GM19193 (cell line): Measurements from ENCODE around the gene UBE2V1.

Experiments used
- POLR2A ChIP-seq: IDR thresholded peaks from 4 replicates; pipeline ENCODE4 v1.6.1; 2011; ENCODE audit not compliant: insufficient read depth, insufficient read length; ENCODE audit errors: extremely low read depth

Gene UBE2V1

DNA sequence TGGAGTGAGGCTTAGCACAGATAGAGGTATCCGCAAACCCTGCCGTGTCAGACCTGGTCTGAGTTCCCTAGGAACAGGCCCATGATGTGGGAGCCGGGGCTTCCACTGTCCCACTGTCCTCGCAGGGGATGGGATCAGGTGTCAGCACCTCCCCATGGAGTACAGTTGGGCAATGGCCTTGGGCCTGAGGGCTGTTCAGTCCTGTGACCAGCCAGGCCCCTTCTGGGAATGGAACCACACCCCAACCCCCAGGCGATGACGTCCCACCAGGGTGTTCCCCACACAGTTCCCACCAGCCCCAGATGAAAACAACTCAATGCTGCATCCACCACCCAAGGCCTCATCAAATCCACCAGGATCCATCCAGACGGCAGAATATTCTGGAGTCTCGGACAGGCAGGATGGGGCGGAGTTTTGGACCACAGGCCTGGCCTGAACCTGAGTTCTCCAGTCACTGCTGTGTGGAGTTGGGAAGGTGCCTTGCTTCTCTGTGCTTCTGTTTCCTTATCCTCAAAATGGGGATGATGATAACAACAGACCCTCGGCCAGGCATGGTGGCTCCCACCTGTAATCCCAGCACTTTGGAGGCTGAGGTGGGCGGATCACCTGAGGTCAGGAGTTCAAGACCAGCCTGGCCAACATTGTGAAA, 62.2 kb downstream of the UBE2V1 start:
- TF ChIP-seq POLR2A: no peak

DNA sequence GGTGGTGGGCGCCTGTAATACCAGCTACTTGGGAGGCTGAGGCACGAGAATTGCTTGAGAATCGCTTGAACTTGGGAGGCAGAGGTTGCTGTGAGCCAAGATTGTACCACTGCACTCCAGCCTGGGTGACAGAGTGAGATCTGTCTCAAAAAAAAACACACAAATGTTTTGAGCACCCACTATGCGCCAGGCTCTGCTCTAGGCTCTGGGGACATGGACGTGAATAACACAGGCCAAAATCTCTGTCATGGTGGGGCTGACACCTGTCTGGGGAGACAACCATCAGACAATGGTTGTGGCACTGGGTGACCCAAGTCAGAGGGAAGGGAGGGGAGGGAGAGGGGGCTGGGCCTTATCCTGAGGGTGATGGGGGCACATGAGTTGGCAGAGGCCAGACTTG, 62.7 kb downstream of the UBE2V1 start:
- no peak for TF ChIP-seq POLR2A

DNA sequence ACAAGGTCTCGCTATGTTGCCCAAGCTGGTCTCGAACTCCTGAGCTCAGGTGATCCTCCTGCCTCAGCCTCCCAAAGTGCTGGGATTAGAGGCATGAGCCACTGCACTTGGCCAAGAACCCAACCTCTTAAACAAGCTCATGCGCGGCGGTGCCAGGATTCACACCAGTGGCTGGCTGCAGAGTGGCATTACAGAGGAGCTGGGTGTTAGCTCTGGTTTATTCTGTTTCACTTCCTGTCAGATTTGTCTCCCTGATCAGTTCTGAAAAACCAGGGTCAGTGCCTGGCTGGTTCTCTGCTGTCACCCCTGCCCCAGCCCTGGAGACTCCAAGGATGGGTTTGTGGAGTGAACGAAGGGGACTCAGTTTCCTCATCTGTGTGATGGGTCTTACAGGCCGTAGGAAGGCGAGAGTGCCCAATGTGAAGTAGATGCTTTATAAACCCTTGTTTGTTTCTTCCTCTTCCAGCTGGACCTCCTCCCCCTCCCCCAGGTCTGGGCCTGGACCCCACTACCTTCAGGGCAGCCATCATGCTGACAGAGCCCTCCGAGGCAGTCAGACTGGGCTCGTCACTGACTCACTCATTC, 63.4 kb downstream of the UBE2V1 start:
- no peak for TF ChIP-seq POLR2A

DNA sequence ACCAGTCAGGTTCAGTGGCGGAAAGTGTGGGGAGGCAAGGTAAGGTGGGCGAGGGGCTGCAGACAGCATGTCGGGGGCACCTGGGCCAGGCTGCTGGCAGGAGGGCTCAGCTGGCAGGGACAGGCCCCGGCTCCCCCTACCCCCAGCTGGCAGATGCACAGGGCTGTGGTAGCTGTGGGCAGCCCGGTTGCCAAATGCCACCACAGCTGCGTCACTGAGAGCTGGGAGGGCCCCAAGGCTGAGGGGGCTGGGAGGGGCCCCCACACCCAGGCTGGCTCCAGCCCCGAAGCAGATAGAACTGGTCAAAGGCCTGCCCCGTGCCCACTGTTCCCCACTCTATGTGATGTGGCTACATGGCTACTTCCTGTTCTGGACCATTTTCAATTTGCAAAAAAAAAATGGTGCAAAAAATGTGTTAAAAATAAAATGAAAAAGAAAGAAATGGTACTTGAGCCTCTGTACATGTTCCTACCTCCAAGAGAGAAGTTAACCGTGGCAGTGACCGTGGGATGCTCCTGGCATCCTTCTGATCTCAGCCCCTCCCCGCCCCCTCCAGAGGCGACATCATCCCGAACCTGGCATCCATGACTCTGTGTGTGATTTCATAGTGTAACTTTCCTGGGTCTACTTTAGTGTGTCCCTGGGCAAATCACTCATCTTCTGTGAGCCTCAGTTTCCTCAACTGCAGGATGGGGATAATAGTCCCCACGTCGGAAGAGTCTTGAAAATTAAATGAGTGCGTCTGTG, 64.4 kb downstream of the UBE2V1 start:
- TF ChIP-seq POLR2A: no peak

DNA sequence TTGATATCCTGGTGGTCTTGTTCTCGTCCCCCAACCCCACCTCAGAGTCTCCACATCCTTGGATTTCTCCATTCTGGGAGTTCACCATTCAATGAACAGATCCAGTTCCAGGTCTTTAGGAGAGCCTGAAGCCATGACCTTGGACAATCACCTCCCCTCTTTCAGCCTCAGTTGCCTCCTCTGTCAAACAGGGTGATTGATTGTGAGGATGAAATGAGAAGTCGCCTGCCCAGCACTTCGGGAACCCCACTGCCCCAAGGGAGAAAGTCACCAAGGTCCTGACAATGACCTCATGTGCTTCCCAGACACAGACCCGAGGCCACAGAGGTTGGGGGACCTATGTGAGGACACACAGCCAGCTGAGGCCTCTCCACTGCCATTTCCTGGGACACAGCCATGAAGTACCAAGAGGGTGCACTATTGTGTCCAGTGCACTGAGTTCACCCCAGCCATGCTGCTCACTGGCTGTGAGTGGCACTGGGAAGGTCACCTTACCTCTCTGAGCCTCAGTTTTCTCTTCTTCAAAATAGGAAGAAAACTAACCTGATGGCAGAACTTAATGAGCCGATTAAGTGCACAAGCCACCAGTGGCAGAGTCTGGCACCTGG, 68.5 kb downstream of the UBE2V1 start:
- no peak for TF ChIP-seq POLR2A

DNA sequence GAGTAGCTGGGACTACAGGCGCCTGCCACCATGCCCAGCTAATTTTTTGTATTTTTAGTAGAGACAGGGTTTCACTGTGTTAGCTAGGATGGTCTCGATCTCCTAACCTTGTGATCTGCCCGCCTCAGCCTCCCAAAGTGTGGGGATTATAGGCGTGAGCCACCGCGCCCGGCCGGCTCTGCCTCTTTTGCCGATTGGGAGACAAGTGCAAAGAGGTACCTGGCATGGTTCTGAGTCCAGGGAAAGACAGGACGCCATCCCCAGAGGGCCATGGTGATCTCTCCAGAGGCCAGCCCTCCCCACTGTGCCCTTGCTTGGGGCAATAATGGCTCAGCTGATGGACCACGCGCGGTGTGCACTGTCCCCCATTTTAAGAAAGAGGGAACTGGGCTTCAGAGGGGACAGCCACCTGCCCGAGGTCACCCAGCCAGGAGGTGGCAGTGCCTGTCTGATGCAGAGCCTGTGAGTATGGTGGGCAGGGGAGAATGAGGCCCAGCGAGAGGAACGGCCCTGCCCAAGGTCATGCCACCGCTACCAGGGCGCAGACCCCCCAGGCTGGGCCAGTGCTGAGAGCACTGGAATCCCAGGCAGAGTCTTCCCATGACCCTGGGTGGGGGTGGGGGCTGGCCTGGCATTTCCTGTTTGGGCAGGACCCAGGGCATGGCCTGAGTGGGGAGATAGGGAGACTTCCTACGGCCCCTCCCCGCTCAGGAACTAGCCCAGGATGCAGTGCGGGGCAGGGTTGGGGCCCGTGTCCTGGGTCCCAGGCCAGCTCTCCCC, 69.2 kb downstream of the UBE2V1 start:
- no peak for TF ChIP-seq POLR2A

DNA sequence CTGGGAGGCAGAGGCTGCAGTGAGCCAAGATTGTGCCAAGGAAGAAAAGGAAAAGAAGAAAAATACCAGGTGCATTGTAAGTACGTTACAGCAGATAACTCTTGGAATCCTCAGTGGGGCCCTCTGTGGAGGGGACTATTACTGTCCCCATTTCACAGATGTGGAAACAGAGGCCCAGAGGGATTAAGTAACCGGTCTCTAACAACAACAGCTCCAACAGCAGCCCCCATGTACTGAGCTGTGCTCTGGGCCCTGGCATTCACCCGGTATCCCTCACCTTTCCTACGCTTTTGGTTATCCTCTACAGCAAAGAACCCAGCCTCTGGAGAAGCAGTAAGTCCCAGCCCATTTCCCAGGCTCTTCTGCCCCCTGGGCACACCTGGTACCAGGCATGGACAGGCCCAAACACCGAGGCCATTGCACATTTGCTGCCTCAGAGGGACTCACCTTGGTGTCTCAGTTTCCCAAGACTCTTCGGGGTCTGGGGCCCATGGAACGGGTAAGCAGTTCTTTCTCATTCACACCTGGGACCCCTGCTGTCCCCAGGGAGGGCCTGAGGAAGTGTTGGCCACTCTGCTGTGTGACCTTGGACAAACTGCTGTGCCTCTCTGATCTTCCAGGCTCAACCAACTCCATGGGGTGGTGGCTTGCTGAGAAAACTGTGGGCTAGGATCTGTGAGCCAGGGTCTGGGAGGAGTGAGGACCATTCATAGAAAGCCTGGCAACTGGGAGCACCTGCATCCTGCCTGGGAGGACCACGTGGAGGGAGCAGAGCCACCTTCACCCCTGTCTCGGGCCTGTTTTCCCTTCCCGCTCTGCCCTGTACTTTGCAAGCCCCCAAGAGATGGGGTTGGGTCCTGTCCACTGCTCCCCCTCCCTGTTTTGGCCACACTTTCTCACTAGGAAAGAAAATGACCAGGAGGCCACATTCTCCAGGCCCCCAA, 70.3 kb downstream of the UBE2V1 start:
- no peak for TF ChIP-seq POLR2A

DNA sequence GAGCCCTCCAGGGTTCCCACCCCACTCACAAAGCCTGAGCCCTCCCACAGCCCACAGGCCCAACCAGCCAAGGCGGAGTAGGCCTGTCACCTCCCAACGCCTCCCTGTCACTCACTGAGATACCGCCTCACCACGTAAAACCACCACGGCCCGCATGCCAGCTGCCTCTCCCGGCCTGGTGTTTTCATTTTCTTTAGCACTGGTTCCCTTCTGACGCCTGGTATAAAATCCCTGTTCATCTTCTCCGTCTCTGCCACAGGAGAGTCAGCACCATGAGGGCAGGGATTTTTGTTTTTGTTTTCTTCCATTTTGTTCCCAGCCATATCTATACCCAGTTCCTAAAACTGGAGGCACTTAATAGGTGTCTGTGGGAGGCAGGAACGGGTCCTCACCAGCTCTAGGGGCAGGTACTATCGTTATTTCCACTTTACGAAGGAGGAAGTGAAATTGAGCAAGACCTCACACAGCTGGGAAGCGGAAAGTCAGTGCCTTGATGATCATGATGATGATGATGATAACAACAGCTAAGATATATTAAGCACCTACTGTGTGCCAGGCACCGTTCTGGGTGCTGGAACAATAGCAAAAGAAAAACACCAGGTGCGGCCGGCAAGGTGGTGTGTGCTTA, 71.6 kb downstream of the UBE2V1 start:
- no peak for TF ChIP-seq POLR2A

DNA sequence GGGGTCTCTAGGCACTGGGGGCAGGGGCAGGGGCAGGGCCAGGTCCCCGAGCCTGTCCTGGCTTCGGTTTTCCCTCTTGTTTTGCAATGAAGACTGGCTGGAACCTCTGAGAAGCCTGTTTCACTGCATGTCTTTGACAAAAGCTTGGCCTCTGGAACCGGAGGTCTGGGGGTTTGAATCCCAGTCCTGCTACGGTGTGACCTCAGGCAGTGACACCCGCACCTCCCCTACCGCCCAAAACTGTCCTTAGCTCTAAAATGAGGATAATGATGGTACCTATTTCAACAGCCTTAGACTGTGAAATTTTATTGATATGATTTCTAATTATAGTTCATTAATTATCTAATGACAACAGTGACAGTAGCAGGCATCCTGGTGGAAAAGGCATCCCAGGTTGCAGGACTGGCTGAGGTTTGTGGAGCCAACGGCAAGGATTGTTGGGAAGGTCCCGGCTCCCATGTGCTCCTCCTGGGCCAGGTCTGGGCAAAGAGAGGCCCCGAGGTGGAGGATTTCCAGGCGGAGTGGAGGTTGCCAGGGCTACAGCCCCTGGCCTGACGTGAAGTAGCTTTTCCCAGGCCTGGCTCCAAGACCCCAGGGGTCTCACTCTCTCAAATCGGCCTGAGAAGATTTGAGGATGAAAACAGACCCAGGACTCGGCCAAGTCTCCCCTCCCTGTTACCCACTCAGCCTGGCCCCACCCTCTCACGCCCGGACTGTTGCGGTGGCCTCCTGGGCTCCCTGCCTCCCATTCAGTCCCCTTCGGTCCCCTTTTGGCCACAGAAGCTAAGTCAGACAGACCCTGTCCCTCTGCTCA, 72.3 kb downstream of the UBE2V1 start:
- no peak for TF ChIP-seq POLR2A

DNA sequence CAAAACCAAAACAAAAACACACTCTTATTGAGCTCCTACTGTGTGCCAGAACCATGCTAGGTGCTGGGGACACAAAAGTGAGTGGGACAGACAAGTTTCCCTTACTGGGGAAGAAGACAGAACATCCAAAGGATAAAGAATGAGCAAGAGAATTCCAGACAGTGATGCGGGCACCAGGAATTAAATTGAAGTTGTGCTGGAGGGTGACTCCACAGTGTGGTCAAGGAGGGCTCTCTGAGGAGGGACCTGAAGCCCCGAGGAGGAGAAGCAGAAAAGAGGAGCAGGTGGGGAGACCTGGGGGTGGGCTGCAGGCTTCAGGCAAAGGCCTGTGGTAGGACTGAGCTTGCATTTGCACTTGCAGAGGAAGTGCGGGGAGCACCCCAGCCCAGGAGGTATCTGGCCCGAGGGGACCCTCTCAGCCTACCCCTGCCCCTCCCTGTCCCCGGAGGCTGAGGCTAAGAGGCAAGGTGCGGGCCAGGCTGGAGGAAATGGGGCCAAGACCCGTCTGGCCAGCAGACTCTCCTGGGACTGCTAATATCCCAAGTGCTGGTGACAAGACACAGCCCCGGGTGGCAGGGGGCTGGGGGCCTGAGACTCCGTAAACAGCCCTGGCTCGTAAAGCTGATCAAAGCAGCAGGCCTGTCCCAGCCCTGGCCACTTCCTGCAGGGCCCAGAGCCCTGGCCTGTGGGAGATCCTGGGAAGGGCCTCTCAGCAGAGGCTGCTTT, 73.1 kb downstream of the UBE2V1 start:
- no peak for TF ChIP-seq POLR2A

DNA sequence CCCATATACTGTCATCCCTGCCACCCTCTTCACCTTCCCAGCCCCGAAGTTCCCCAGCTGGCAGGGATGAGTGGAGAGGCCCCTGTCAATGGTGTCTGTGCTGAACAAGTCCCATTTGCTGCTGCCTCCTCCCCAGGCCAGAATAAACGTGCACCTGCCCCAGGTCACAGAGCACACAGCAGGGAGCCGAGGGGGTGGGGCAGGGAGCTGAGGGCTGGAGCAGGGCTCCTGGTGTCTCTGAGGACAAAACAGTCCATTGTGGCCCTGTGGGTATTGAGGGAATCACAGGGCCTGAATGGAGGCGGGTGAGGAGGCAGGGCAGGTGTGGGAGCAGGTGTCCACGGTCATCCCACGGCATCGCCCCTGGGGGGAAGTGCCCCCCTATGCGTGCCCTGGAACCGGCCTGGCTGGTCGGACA, 74.4 kb downstream of the UBE2V1 start:
- no peak for TF ChIP-seq POLR2A

DNA sequence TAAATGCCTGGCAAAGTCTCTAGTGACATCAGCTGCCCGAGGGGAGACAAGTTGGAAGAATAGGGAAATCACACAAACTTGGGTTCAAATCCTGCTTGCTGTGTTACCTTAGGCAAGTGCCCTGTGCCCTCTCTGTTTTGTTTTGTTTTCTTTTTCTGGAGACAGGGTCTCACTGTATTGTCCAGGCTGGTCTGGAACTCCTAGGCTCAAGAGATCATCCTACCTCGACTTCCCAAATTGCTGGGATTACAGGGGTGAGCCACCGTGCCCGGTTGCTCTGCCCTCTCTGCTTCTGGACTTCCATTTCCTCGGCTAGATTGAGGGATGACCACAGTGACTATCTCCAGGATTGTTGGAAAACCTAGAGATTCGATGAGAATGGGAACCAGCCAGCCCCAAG, 74.8 kb downstream of the UBE2V1 start:
- no peak for TF ChIP-seq POLR2A
